GM10847 (cell line): ENCODE measurements around the gene KLK2.

ENCODE experiments used
- POLR2A ChIP-seq: IDR thresholded peaks from 2 replicates; pipeline ENCODE4 v1.6.1; 2011; ENCODE audit not compliant: insufficient read length; ENCODE audit errors: extremely low read depth

The KLK2 gene

GRCh38 chr19:50921426-50922316, 48.4 kb downstream of the KLK2 start:
- TF ChIP-seq POLR2A = no peak

GRCh38 chr19:50922317-50922853, 49.1 kb downstream of the KLK2 start:
- no peak for TF ChIP-seq POLR2A

DNA sequence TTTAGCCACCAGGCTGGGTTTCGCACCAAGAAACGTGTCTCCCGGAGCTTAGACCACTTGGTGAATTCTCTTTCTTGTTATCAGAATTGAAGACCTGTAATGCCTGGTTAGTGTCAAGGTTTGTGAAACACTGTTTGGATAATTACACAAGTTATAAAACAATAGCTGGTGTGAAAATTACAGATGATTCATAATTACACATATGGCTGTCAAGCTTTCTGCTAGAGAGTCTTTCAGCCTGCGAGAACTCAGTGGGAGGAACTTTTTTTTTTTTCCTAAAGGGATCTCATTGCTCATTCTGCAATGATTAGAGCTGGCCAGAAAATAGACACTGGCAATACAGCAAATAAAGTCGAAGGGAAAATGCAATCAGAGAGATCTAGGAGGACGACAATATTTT, 51.3 kb downstream of the KLK2 start:
- TF ChIP-seq POLR2A = no peak

DNA sequence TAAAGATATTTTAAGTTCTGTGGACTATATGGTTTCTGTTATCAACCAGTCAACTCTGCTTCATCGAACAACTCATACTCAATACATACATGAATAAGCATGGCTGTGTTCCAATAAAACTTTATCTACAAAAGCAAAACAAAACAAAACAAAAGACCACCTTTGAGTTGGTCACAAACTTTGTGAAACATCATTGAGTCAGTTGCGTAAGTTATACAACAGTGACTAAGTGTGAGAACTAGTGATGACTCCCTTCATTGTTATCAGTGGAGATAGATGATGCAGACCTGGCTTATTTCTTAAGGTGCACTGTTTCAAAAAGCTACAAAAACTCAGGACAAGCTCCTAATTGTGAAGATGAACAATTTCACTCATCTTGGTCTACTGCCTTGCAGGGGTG, 52.5 kb downstream of the KLK2 start:
- TF ChIP-seq POLR2A = no peak

DNA sequence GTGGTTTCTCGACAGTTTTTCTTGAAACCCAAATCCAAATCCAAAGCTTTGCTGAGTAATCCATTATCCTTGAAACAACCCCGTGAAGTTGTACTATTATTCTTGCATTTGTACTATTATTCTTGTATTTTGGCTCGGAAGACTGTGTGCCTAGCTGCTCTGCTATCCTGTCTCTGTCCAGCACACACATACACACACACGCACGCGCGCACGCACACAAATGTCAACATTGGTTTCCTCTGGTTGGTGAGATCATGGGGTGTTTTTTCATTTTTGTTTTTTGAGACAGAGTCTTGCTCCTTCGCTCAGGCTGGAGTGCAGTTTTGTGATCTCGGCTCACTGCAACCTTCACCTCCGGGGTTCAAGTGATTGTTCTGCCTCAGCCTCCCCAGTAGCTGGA, 52.9 kb downstream of the KLK2 start:
- TF ChIP-seq POLR2A = no peak

DNA sequence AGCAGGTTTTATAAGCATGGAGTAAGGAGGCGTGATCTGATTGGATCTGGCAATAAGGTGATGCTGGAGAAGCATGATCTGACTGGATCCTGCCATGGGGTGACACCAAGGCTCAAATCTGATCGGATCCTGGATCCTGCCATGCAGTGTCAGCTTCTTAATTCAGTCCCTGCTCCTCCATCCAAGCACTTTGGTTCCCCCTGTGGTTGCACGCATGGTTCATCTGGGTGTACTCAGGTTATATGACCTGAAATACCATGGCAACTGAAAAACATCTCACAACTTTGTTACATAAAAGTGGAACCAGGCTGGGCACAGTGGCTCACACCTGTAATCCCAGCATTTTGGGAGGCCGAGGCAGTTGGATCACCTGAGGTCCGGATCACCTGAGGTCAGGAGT, 55.6 kb downstream of the KLK2 start:
- no peak for TF ChIP-seq POLR2A
